ENCODE data around the gene SKI. TPM values are rescaled to one million over a fixed set of nuclear protein-coding genes. Genes with fewer than 3 reads are reported as not detected.

SKI gene
- total RNA-seq, 1 donor from 2014 or later: 66.2 TPM

DNA sequence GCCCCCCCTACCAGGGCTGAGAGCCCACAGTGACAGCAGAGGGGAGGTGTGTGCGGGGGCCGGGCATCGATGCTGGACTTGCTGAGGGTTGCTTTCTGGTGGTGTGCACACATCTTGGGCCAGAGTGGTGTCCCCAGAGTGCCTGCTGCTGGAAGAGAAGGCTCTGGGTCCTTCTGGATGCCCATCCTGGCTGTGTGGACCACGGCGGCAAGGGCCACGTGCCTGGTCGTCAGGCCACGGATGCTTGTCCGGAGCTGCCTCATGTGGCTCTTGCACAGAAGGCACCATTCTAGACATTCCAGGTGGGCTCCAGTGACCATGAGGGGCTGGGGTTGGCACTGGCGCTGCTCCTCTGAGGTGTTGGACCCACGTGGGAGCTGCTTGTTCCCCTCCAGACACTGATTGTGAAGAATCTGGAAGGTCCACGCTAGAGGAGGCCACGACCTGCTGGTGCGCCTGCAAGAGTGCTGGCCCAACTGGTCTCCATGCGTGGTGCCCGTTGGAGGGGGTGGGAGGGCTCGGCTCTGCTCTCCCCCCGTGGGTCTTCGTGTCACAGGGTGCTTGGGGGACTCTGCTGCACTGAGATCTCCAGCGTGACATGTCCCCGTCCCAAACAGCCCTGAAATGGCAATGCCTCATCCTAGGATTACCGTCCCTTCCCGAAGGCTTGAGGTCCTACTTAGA lies 25.8 kb downstream of the SKI start:
- Histone ChIP-seq H3K9ac (ENCODE audit: low read length) (no peak overlapping the region), H2AFZ (ENCODE audit: low read depth, low read length) (no peak overlapping the region), H3K27me3 (ENCODE audit: insufficient read depth, low read length) (no peaks in the 10 kb centered on the region), H3K9me3 (ENCODE audit: insufficient read depth, low read depth, low read length) (peaks cover 13% of the 10 kb centered on the region), H3K4me2 (ENCODE audit: low read length) (no peak overlapping the region), H3K27ac (ENCODE audit: low read depth, low read length) (no peak overlapping the region), H4K20me1 (ENCODE audit: insufficient read depth, low read length) (peaks cover 100% of the 10 kb centered on the region), H3K79me2 (ENCODE audit: insufficient read depth, low read length) (peaks cover 100% of the 10 kb centered on the region), H3K36me3 (ENCODE audit: insufficient read depth, low read length) (no peaks in the 10 kb centered on the region), H3K4me1 (ENCODE audit: insufficient read depth, low read length) (peaks cover 16% of the 10 kb centered on the region), H3K4me3 (ENCODE audit: insufficient read depth, low read depth, low read length) (no peak overlapping the region)
- no peak overlapping the region for H3K4me3 Mint-ChIP-seq (ENCODE audit: unreplicated experiment)
- peaks cover 7% of the 10 kb centered on the region for H3K4me1 Mint-ChIP-seq (ENCODE audit: low read depth, unreplicated experiment)
- TF ChIP-seq EZH2 (IDR thresholded peaks at IDR 0.05; ENCODE audit: insufficient read depth, low read length): no peak
- TF ChIP-seq, protein P1, sequence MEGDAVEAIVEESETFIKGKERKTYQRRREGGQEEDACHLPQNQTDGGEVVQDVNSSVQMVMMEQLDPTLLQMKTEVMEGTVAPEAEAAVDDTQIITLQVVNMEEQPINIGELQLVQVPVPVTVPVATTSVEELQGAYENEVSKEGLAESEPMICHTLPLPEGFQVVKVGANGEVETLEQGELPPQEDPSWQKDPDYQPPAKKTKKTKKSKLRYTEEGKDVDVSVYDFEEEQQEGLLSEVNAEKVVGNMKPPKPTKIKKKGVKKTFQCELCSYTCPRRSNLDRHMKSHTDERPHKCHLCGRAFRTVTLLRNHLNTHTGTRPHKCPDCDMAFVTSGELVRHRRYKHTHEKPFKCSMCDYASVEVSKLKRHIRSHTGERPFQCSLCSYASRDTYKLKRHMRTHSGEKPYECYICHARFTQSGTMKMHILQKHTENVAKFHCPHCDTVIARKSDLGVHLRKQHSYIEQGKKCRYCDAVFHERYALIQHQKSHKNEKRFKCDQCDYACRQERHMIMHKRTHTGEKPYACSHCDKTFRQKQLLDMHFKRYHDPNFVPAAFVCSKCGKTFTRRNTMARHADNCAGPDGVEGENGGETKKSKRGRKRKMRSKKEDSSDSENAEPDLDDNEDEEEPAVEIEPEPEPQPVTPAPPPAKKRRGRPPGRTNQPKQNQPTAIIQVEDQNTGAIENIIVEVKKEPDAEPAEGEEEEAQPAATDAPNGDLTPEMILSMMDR (IDR thresholded peaks at IDR 0.05; ENCODE audit: insufficient read depth, low read depth, low read length): no peak
- H3K36me3 Mint-ChIP-seq (ENCODE audit: low read depth, unreplicated experiment): peaks cover 16% of the 10 kb centered on the region
- no peaks in the 10 kb centered on the region for H3K27me3 Mint-ChIP-seq (ENCODE audit: low read depth, unreplicated experiment)
- H3K27ac Mint-ChIP-seq (ENCODE audit: unreplicated experiment): no peak overlapping the region
- no peaks in the 10 kb centered on the region for H3K9me3 Mint-ChIP-seq (ENCODE audit: unreplicated experiment)
- DNase-seq (ENCODE audit: low read depth) (no peak), FAIRE-seq (no peak)

DNA sequence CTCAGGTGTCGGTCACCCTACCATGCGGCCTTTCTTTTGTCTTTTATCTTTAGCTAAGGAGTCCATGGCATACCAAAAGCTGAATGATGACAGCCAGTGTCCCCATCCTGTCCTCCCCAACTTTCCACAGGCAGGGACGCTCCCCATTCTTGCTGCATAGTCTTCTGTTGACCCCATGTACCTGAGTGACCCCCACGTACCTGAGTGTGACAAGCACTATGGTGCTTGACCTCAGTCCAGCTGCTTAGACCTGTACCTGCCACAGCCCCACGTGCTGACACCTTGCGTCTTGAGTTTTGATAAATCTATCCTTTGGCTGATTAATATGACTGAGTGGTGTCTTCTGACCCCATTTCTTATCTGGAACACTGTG lies 26.9 kb downstream of the SKI start:
- Mint-ChIP-seq H3K4me3 (ENCODE audit: unreplicated experiment) (no peak overlapping the region), H3K27me3 (ENCODE audit: low read depth, unreplicated experiment) (no peaks in the 10 kb centered on the region), H3K4me1 (ENCODE audit: low read depth, unreplicated experiment) (peaks cover 11% of the 10 kb centered on the region), H3K36me3 (ENCODE audit: low read depth, unreplicated experiment) (peaks cover 18% of the 10 kb centered on the region), H3K9me3 (ENCODE audit: unreplicated experiment) (no peaks in the 10 kb centered on the region), H3K27ac (ENCODE audit: unreplicated experiment) (no peak overlapping the region)
- peaks cover 100% of the 10 kb centered on the region for H4K20me1 ChIP-seq (ENCODE audit: insufficient read depth, low read length)
- DNase-seq (ENCODE audit: low read depth) (no peak), FAIRE-seq (peak; percentile 20)
- no peaks in the 10 kb centered on the region for H3K27me3 ChIP-seq (ENCODE audit: insufficient read depth, low read length)
- TF ChIP-seq, protein P1 (IDR thresholded peaks at IDR 0.05; ENCODE audit: insufficient read depth, low read depth, low read length): no peak
- TF ChIP-seq EZH2 (IDR thresholded peaks at IDR 0.05; ENCODE audit: insufficient read depth, low read length): no peak
- peaks cover 100% of the 10 kb centered on the region for H3K79me2 ChIP-seq (ENCODE audit: insufficient read depth, low read length)
- no peak overlapping the region for H3K4me2 ChIP-seq (ENCODE audit: low read length)
- H3K4me3 ChIP-seq (ENCODE audit: insufficient read depth, low read depth, low read length): no peak overlapping the region
- no peak overlapping the region for H3K9ac ChIP-seq (ENCODE audit: low read length)
- no peak overlapping the region for H2AFZ ChIP-seq (ENCODE audit: low read depth, low read length)
- H3K9me3 ChIP-seq (ENCODE audit: insufficient read depth, low read depth, low read length): peaks cover 13% of the 10 kb centered on the region
- no peaks in the 10 kb centered on the region for H3K36me3 ChIP-seq (ENCODE audit: insufficient read depth, low read length)
- peak overlapping the region; percentile 64 for H3K27ac ChIP-seq (ENCODE audit: low read depth, low read length)
- H3K4me1 ChIP-seq (ENCODE audit: insufficient read depth, low read length): peaks cover 13% of the 10 kb centered on the region

Measured in astrocyte (in vitro differentiated cells and primary cell).